T follicular helper cell (primary cell): ENCODE results near the gene ELF4.

Experiments
- DNase-seq: peaks from one replicate; pipeline ENCODE4 v3.0.0-alpha.2; 2020; ENCODE audit warnings: low read depth

Gene ELF4

DNA sequence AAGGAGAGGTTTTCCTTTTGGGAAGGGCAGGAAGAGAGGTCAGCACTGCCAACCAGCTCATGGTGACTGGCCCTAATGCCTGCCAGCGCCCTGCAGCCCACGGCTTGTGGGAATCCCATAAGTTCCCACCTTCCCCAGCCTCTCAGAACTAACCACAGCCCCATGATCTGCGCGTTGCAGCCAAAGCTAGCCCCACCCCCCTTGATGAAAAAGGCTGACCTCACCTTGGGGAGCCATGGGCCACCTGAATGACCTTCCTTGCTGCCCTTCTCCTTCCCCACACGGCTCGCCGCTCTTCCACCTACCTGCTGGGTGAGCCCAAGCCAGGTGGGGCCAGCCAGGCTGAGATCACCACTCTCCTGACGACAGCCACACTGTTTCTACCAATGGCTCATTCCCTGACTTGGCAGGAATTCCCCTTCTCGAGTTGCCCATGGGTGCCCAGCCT, 3.9 kb upstream of the ELF4 start:
- no peak for DNase-seq

DNA sequence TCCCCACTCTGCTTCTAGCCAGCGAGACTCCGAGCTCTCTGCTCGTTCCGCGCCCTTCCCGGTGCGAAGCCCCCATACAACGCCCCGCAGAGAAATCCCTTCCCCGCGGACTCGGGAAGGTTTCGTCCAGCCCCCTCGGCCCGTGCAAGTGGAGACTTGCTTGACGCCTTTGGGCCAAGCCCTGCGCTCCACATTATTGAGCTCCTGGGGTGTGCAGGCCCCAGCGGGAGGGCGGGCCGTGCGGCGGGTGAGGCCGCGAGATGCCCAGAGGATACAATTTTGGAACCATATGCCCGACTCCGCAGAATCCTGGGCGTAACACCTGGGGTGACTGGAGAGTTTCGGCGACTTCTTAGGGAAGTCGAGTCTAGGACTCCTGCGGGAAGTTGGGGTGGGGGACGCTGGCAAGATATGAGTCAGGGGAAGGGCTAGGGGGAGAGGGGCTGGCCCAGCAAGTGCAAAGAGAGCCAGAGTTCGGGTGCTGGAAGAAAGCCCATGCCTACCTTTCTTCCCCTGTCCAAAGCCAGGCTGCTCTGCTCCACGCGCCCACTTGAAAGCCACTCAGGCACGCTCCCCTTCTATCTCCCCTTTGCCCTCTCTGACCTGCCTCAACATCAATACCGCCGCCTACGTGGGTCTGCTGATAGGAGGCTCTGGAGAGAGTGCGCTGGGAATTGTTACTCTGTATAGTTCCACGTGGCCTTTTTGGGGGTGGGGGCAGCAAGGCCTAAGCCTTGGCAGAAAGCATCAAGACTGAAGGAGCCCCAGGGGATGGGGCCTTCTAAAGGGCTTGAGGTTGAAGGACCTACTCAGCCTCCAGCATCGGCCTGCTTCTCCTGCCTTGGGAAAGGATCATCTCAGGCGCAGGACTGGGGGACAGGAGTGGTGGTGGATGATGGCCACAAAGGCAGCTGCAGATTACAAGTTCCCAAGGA, 1.2 kb upstream of the ELF4 start:
- no peak for DNase-seq

DNA sequence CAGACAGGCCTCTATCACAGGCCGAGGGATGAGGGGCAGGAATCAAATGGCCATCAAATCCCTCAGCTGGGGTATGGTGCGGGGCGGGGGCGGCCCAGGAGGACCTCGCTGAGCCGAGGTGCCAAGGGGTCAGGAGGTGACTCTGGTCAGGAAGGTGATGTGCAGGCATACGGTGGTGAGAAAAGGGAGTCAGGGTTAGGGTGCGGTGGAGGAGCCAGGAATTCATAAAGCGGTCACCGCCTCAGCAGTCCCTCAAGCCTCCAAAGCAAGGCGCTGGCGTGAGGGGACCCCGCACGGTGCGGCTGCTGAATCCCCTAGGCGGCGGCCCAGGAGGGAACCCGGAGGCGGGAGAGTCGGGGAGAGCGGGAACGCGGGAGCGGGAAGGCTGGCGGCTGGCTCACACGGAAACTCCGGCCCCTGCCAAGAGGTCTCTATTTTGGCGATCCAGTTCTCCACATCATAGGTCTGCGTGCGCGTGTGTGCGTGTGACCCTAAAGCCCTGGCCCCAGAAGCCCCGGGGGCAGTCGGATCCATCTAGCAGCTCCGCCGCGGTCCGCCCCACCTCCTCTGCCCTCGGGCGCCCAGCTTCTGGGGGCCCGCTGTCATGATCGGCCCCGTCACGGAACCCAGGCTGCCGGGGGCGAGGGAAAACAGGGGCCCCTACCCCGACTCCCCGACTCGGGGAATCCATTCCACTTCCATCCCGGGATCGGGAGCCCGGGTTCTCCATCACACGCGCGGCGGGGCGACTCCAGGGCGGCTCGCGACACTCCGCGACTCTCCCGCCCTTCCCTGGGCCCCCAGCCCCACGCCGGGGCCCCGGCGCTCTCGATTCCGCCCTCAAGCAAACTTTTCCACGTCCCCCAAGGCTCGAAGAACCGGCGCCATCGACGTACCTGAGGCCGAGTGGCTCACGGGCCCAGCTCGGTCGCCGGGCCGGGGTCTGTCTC, 593 bp downstream of the ELF4 start:
- DNase-seq: no peak

DNA sequence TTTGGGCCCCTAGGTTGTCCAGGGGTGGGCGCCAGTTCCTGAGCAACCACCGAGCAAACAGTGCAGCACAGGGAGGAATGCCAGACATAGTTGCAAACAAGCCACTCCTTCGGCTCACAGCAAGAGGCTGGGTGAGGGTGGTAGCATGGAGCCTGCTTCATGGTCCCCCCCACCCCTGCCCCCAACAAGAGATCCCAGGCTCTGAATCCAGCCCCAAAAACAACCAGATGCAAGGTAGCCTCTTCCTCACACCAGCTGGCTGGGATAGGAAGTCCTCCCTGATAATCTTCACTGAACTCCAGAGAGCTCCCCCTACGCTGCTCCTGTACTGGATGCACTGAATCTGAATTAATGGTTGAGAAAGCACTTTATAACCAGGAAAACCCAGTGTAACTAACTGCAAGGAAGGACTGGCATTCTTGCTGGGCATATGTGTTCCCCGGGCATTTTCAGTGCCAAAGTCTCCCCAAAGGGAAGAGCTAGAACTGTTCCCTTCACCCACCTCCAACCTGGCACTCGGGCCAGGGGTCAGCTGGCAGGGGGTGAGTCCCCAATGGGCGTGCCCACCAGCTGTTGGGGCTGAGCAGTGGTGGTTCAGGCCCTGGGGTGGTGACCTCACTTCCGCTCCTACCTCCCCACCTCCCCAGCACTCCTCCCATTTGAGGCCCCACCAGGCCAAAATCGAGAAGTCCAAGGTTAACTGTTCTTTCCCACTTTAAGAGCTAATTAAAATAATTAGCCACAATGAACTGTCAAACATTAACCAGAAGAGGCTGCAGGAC, 1.5 kb downstream of the ELF4 start:
- no peak for DNase-seq

DNA sequence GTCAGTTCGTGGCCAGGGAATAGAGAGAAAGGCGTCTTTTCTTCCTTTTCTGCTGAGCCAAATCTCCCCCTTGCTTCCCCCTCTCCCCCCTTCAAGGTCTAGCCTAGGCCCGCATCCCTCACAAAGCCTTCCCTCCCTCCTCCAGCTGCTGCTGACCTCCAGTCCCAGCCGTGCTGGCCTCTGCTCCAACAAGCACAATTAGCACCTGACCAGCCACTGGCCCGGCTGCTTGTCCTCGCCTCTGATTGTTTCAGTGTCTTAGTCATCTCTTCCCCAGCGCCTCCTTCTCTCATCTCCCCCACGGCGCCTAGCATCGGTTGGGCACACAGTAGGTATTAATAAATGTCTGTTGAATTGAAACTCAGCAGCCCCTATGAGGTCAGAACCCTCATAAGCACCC, 4.2 kb downstream of the ELF4 start:
- no peak for DNase-seq

DNA sequence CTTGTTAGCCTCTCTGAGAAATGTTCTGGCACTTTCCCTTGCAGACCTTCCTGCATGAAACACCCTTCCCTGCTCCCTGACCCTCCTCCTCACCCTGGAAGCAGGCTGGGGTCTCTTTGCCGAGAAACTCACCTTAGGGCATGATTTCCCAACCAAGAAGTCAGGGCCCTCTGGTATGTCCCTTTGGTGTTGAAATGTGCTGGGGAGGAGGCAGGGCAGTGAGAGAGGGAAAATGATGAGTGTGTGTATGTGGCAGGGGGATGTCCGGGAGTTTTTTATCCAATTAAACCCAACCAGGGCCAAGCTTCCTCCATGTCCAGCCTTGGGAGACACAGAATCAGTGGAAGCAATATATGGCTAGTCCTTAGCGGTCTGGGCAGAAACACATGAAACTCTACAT, 5.1 kb downstream of the ELF4 start:
- DNase-seq: no peak

DNA sequence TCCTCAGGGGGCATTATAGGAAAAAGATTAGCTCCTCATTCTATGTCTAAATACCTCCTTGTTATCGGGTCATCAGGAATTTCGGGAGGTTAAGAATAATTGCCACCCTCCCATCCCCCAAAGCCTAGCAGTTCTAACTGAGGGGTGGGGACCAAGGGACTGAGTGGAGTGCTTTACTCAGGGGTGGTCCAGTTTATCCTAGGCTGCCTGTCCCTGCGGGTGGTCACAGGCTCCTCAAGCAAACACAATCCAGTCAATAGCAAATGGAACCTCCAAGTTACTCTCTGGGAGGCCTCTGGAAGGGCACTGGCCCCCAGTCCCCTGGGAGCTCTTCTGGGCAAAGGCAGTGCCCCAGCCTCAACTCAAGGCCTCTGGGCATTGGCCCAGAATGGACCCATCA, 6.7 kb downstream of the ELF4 start:
- DNase-seq: no peak

DNA sequence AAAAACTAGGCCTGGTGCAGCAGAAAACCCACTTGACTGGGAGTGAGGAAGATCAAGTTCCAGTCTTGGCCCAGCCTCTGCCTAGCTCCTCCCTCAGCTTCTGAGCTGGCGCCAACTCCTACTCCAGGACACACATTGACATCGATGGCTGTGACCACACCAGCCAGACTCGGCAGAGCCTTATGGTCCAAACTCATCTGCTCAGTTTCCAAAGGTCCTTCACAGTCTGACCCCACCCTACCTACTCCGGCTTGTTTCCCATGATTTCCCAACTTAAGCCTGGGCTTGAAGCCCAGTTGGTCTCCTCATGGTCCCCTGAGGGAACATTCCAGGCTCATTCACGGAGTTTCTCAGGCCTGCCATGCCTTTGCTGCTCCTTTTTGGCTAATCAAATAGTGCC, 10.1 kb downstream of the ELF4 start:
- DNase-seq: no peak

DNA sequence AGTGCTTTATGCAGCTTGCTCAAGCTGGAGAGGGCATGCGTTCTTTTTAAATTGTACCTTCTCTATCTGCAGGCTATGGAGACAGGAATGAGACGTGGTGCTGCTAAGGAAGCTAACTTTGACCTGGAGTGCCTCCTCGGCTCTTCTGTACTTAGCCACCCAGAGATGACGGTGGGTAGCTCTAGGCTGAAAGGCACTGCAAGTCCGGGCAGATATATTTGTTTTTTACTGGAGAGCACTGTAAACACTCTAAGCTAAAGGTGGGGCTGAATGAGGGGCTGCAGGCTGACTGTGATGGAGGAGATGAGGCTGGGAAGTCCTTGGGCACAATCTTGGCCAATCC, 12.1 kb downstream of the ELF4 start:
- DNase-seq: no peak

DNA sequence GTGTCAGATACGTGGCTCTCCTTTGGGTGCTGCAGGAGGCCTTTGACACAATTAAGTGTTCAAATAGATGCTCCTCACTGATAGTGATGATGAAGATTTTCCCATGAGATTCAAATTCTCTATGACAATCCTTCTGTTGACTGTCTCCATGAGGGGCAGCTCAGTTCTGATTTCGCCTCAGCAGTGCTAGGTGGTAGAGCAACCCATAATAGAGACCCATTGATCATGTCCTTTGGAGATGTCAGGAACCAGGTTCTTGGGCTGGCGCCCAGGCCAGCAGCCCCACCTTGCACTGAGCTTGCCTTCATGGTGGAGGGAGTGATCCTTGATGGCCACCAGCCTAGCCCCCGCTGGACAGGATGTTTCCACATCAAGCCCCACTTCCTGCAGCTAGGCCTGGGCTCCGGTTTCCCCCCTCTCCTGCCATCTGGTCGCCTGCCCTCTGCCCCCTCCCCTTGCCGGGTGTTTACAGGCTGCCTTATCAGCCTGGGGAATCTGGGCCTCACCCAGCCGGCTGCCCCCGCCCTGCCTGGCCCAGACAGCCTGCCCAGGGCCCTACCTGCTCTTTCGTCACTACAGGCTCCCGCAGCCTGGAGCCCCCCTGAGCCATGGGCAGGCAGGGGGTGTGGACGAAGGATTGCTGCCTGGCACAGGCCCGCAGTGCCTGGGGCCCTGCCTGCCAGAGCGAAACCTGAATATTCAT, 12.6 kb downstream of the ELF4 start:
- peak; percentile 26 for DNase-seq

DNA sequence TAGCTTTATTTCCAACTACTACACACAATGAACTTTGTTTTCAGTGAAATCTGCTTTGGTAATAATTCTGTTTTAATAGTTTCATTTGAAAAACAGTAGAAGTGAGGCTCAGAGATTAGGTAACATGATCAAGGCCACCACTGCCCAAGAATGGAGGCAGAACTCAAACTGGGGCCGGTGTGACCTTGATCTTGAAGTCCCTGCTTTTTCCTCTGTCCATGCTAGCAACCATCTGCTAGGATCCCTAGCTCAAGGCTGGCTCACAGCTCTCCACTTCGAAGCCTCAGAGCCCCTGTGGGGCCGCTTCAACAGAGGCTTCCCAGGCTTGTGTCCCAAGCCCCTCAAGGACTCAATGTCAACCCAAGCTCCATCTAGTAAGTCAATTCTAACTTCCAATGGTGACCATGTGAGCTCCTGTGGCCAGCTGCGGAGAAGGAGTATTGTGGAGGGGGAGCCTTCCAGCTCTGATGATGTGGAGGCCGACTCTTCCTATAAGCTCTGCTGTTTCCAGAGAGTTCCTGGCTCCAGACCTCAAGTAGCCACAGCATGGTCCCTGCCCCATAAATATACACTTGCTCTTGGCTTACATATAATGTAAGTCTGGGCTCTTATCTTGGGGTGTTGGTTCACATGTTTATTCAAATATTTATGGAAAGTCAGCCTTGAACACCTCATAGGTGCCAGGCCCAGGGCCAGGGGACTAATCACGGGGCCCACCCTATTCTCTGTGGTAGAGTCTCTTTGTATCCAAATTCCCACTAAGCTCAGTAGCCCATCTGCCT, 14.9 kb downstream of the ELF4 start:
- no peak for DNase-seq

DNA sequence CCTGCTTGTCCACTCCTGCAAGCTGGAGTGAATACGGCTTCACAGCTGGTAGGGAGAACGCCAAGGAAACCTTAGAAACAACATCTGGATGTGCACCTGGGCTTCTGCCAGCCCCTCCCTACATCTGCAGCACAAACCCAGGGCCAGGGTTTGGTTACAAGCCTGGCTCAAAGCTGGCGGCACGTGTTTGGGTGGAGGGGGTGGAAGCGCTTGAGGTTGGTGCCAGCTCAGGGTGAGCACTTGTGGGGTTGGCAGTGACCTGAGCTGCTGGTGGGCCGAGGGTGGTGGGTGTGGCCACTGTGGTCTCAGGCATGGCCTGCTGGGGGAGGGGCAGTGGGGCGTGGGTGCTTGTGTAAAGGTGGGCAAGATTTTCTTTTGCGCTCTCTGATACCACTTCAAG, 15.6 kb downstream of the ELF4 start:
- DNase-seq: no peak

DNA sequence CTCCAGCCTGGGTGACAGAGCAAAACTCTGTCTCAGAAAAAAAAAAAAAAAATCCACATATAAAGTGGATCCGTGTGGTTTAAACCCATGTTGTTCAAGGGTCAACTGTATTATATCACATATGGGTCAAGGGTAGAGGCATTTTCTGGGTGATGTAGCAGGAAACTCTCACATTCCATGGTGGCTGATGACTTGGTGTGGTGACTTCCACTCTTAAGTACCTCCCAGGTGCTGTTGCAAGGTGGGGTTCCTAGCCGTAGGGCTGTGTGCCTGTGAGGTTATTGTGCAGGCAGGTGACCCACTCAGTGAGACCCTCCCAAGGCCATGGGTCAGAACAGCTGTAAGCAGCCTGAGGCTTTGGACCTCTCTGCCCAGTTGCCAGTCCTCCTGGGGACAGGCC, 17.0 kb downstream of the ELF4 start:
- no peak for DNase-seq

DNA sequence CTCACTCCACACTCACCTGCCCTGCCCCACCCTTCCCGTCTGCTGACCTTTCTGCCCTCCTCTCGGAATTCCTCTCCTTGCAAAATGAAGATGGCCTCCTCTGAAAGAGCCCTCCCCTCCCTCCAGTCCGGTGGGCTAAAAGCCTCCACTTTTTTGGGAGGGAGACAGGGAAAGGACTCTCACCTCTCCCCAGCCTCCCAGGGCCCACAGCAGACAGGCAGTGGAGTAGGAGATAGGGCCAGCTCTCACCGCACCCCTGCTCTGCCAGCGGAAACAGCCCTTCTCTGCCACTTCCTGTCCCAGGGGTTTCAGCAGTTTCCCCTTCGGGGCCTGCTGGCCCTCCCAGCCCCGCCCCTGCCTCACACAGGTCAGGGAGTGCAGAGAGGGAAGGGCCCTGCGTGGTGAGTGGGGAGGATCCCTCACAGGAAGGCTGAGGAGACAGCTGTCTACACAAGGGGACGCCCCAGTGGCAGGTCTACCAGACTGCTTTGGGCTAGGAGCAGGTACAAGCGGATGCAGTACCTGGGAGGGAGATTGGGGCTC, 18.2 kb downstream of the ELF4 start:
- peak; percentile 74 for DNase-seq

DNA sequence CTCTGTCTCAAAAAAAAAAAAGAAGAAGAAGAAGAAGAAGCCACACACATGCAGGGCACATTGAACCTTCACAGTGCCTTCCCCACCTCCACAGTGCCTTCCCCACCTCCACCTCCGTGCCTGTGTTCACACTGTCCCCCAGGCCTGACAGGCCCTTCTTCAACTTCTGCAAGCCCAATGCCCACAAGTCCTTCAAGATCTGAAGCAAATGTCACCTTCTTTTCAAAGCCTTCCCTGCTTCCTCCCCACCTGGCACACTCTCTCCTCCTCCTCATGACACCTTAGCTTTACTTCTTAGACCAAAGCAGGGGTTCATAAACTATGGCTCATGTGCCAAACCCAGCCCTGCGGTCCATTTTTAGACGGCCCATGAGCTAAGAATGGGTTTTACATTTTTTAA, 19.9 kb downstream of the ELF4 start:
- DNase-seq: no peak

DNA sequence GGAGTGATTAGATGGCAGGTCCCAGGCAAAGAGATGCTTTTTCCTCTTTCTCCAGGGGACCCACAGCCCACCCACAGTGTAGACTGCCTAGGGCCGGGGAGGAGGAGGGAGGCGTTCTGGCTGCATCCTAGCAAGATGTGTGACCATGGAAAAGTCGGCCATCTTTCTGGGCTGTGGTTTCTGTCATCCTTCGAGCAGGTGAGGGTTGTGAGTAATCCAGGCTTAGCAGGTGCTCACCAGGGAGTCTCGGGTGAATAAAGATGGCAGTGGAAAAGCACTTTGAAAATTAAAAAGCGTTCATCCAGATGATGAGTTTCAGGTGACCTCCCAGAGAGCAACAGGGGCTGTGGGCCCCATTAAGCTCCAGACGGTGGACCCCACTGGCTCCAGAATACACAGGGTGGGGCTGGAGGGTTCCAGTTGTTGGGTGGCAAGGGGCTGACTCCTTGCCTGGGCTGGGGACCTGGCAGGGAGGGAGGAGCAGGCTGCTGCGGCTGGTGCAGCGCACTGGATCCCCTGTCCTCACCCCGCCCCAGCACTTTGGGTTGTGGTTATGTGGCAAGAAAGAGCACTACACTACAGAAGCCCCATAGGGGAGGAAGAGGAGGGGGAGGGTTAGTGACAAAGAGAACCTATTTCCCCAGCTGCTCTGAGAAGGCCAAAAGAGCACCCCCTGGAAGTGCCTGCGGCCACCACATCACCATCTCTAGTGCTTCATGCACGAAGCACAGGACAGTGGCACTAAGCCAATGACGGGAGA, 23.7 kb downstream of the ELF4 start:
- DNase-seq: peak; percentile 54

DNA sequence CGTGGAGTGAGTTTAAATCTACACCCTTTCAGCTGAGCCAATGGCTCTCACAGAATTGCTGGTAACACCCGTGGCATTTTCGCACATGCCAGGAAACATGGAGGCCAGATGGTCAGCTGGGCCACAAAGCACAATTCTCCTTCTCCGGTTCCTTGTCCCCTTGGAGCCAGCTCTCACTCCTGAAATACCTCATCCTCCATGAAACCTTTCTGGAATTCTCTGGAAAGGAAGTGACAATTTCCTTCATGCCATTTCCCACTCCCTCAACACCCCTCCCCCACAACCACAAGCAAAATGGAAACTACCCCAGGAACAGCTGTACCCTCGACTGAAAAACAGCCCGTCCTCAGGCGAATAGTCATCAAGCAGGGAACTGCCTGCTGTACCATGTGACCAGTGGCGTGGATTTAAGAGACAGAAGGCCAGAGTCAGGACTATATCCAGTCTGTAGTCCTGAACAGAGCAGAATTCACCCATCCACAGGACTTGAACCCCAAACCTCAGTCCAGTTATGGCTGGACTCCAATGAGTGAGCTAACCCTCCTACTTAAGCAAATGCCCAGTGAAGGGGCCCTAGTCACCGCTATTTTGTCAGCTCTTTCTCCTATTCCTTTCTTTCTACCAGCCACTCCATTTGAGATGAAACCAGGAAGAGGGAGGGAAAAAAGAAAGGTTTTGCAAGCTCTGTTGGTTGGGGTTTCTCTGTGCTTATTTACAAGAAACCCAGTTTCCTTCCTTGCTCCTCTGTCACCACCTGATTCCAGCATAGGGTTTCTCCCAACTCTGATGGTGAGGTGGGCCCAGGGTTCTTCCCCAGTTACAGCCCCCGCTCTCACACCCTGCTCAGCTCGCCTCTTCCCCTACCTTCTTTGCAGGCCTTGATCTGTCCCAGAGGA, 24.5 kb downstream of the ELF4 start:
- DNase-seq: no peak

DNA sequence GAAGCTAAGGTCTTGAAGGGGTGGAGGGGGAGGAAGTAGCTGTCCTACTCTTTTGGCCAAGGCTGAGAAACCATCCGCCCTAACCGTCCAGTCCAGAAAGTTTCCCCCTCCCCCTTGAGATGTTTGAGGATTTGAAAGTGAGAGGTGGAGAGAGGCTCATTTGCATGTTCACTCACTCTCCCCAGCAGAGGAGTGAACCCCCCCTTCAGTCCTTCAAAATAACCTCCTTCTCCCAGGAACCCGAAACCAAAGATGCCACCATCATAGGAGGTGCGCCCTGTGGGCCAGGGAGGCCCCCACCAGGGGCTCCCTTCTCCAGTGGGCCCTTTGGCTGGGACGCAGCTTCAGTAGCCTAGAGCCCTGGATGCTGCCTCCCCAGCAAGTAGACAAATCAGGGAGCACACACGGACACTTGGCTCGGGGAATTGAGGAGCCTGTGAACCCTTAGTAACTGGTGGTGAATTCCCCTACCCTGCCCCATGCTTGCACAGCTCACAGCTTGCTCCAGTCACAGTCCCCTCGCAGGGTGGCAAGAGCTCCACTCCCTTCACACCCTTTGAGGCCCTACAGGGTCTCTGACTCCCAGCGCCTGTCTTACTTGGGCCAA, 25.6 kb downstream of the ELF4 start:
- no peak for DNase-seq
